Parathyroid adenoma (tissue), 2 donors: ENCODE results near the gene ZC3H8.

Experiments
- H2AFZ ChIP-seq: fragments of 300-600 bp; sonication (generic); one replicate; pipeline ENCODE4 v1.7.0; 2017; ENCODE audit warnings: antibody characterized with exemption, mild to moderate bottlenecking
- H3K27ac ChIP-seq: fragments of 300-600 bp; sonication (generic); one replicate; pipeline ENCODE4 v1.7.0; 2017
- H3K27me3 ChIP-seq: fragments of 300-600 bp; sonication (generic); one replicate; pipeline ENCODE4 v1.7.0; 2017; ENCODE audit warnings: low read length; ENCODE audit not compliant: control insufficient read depth, insufficient read depth
- H3K36me3 ChIP-seq: fragments of 300-600 bp; sonication (generic); one replicate; pipeline ENCODE4 v1.7.0; 2017; ENCODE audit warnings: low read length; ENCODE audit not compliant: control insufficient read depth, insufficient read depth
- H3K4me1 ChIP-seq: fragments of 300-600 bp; sonication (generic); one replicate; pipeline ENCODE4 v1.7.0; 2017; ENCODE audit warnings: control low read depth
- H3K4me2 ChIP-seq: fragments of 300-600 bp; sonication (generic); one replicate; pipeline ENCODE4 v1.7.0; 2017; ENCODE audit warnings: low read length
- H3K4me3 ChIP-seq: fragments of 300-600 bp; sonication (generic); one replicate; pipeline ENCODE4 v1.7.0; 2017; ENCODE audit warnings: low read depth, low read length
- H3K79me2 ChIP-seq: fragments of 300-600 bp; sonication (generic); one replicate; pipeline ENCODE4 v1.7.0; 2017; ENCODE audit warnings: control low read depth
- H3K9ac ChIP-seq: fragments of 300-600 bp; sonication (generic); one replicate; pipeline ENCODE4 v1.7.0; 2017; ENCODE audit warnings: mild to moderate bottlenecking
- H3K9me3 ChIP-seq: fragments of 300-600 bp; sonication (generic); one replicate; pipeline ENCODE4 v1.7.0; 2017; ENCODE audit warnings: low read length; ENCODE audit not compliant: control insufficient read depth
- CTCF ChIP-seq: fragments of 300-600 bp; sonication (generic); IDR thresholded peaks from one replicate; pipeline ENCODE4 v1.7.0; 2017; ENCODE audit warnings: antibody characterized with exemption, mild to moderate bottlenecking
- donor health status: primary hyperparathyroidism.

ZC3H8 gene

GRCh38 chr2:112243233-112243632 is 11.6 kb downstream of the ZC3H8 start:
- Histone ChIP-seq H3K4me2 (no peak overlapping the region), H3K4me1 (no peaks in the 10 kb centered on the region), H3K9me3 (no peaks in the 10 kb centered on the region), H3K27me3 (no peaks in the 10 kb centered on the region), H3K79me2 (peaks cover 2% of the 10 kb centered on the region), H3K4me3 (no peak overlapping the region), H3K36me3 (no peaks in the 10 kb centered on the region), H3K9ac (no peak overlapping the region), H3K27ac (no peak overlapping the region), H2AFZ (no peak overlapping the region)
- no peak for TF ChIP-seq CTCF

- Histone ChIP-seq H3K27me3 (no peaks in the 10 kb centered on the region), H3K4me2 (no peak overlapping the region), H3K27ac (no peak overlapping the region), H3K4me1 (no peaks in the 10 kb centered on the region), H3K36me3 (no peaks in the 10 kb centered on the region), H3K9me3 (no peaks in the 10 kb centered on the region), H3K79me2 (peaks cover 2% of the 10 kb centered on the region), H3K4me3 (no peak overlapping the region), H3K9ac (no peak overlapping the region), H2AFZ (no peak overlapping the region)
- no peak for TF ChIP-seq CTCF
Measured at GRCh38 chr2:112242384-112242783, 12.5 kb downstream of the ZC3H8 start.

GRCh38 chr2:112239862-112240261 is 15.0 kb downstream of the ZC3H8 start:
- Histone ChIP-seq H3K4me3 (no peak overlapping the region), H3K27me3 (no peaks in the 10 kb centered on the region), H2AFZ (no peak overlapping the region), H3K4me1 (no peaks in the 10 kb centered on the region), H3K27ac (no peak overlapping the region), H3K9ac (no peak overlapping the region), H3K9me3 (no peaks in the 10 kb centered on the region), H3K36me3 (no peaks in the 10 kb centered on the region), H3K4me2 (no peak overlapping the region), H3K79me2 (peaks cover 2% of the 10 kb centered on the region)
- no peak for TF ChIP-seq CTCF

GRCh38 chr2:112230371-112230770 is 24.5 kb downstream of the ZC3H8 start:
- Histone ChIP-seq H3K36me3 (no peaks in the 10 kb centered on the region), H3K27ac (no peak overlapping the region), H3K4me2 (no peak overlapping the region), H2AFZ (no peak overlapping the region), H3K4me3 (no peak overlapping the region), H3K4me1 (no peaks in the 10 kb centered on the region), H3K27me3 (no peaks in the 10 kb centered on the region), H3K9me3 (no peaks in the 10 kb centered on the region), H3K9ac (no peak overlapping the region), H3K79me2 (no peaks in the 10 kb centered on the region)
- no peak for TF ChIP-seq CTCF

GRCh38 chr2:112229348-112229747 is 25.5 kb downstream of the ZC3H8 start:
- H3K9ac ChIP-seq, result no peak overlapping the region
- H2AFZ ChIP-seq, result no peak overlapping the region
- H3K27ac ChIP-seq, result no peak overlapping the region
- no peak overlapping the region for H3K4me3 ChIP-seq
- no peaks in the 10 kb centered on the region for H3K27me3 ChIP-seq
- H3K4me2 ChIP-seq, result no peak overlapping the region
- H3K36me3 ChIP-seq, result no peaks in the 10 kb centered on the region
- no peaks in the 10 kb centered on the region for H3K4me1 ChIP-seq
- no peak for TF ChIP-seq CTCF
- H3K79me2 ChIP-seq, result no peaks in the 10 kb centered on the region
- H3K9me3 ChIP-seq, result no peaks in the 10 kb centered on the region
